Measurements from ENCODE around the gene KDELR3. TPM values are rescaled to one million over a fixed set of nuclear protein-coding genes. Genes with fewer than 3 reads are reported as not detected.

Gene KDELR3
- total RNA-seq, 2 donors from 2014 or later, result 0.32 to 0.40 TPM

DNA sequence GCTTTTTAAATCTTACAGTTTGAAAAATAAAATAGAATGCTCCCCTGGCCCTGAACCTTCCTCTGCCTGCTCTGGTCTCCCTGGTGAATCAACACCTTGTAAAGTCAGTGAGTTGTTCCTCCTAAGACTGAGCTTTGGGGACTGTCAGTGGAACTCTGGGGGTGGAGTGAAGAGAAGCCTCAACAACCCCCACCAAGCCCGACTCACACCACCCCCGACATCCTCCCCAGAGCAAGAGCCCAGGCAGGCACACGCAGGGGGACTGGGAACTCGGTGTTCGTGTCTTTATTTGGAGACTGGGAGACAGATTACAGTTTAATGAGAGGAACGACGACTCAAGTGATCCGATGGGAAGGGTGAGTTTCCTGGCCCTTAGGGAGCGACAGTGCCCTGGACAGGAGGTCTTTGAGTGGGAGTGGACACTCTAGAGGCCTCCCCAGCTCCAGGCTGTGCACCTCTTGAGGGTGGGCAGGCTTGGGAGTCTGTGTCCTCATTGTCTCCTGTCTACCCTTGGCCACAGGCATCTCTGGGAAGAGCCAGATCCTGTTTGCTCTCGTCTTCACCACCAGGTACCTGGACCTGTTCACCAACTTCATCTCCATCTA is 6.2 kb downstream of the KDELR3 start:
- no peak for ATAC-seq (replicated peaks)
- Mint-ChIP-seq H3K27me3 (no peaks in the 10 kb centered on the region), H3K9me3 (no peaks in the 10 kb centered on the region), H3K4me1 (no peaks in the 10 kb centered on the region), H3K27ac (no peak overlapping the region), H3K4me3 (no peak overlapping the region), H3K36me3 (ENCODE audit: low read depth) (no peaks in the 10 kb centered on the region)

- Mint-ChIP-seq H3K9me3 (no peaks in the 10 kb centered on the region), H3K4me3 (no peak overlapping the region), H3K27ac (no peak overlapping the region), H3K4me1 (no peaks in the 10 kb centered on the region), H3K36me3 (ENCODE audit: low read depth) (peaks cover 32% of the 10 kb centered on the region), H3K27me3 (no peaks in the 10 kb centered on the region)
- no peak for ATAC-seq (replicated peaks)
Observed at GRCh38 chr22:38477585-38477984, 9.7 kb downstream of the KDELR3 start.

- no peak for ATAC-seq (replicated peaks)
- peaks cover 3% of the 10 kb centered on the region for H3K4me1 Mint-ChIP-seq
- H3K9me3 Mint-ChIP-seq, result no peaks in the 10 kb centered on the region
- H3K27ac Mint-ChIP-seq, result no peak overlapping the region
- H3K27me3 Mint-ChIP-seq, result no peaks in the 10 kb centered on the region
- H3K36me3 Mint-ChIP-seq (ENCODE audit: low read depth), result peaks cover 49% of the 10 kb centered on the region
- no peak overlapping the region for H3K4me3 Mint-ChIP-seq
Observed at GRCh38 chr22:38479096-38479837, 11.4 kb downstream of the KDELR3 start.

GRCh38 chr22:38481162-38481870 is 13.4 kb downstream of the KDELR3 start:
- Mint-ChIP-seq H3K36me3 (ENCODE audit: low read depth) (peaks cover 70% of the 10 kb centered on the region), H3K27ac (peak overlapping the region; percentile 20), H3K4me1 (peaks cover 5% of the 10 kb centered on the region), H3K4me3 (no peak overlapping the region), H3K9me3 (no peaks in the 10 kb centered on the region), H3K27me3 (no peaks in the 10 kb centered on the region)
- ATAC-seq (replicated peaks), result no peak

DNA sequence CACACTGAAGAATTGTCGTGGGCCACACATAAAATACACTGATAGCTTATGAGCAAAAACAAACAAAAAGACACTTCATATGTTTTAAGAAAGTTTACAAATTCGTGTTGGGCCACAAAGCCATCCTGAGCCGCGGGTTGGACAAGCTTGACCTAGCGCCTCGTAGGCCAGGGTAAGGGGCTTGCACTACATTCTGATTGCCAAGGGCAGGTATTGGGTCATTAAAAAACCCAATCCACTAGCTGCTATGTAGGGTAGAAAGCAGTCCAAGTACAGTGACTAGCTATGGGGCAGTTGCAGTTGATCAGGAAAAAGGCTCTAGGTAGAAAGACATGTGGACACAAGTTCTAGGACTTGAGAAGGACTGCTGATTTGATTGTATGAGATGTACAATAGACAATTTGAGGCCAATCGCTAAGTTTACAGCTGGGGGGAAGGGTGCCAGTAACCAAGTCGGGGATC is 14.0 kb downstream of the KDELR3 start:
- Mint-ChIP-seq H3K27me3 (no peaks in the 10 kb centered on the region), H3K4me3 (no peak overlapping the region), H3K9me3 (no peaks in the 10 kb centered on the region), H3K36me3 (ENCODE audit: low read depth) (peaks cover 75% of the 10 kb centered on the region), H3K4me1 (peaks cover 5% of the 10 kb centered on the region), H3K27ac (no peak overlapping the region)
- no peak for ATAC-seq (replicated peaks)

GRCh38 chr22:38482662-38483308 is 14.9 kb downstream of the KDELR3 start:
- Mint-ChIP-seq H3K9me3 (no peaks in the 10 kb centered on the region), H3K36me3 (ENCODE audit: low read depth) (peaks cover 84% of the 10 kb centered on the region), H3K4me1 (peaks cover 7% of the 10 kb centered on the region), H3K27ac (no peak overlapping the region), H3K27me3 (no peaks in the 10 kb centered on the region), H3K4me3 (no peak overlapping the region)
- ATAC-seq (replicated peaks), result peak; percentile 32

DNA sequence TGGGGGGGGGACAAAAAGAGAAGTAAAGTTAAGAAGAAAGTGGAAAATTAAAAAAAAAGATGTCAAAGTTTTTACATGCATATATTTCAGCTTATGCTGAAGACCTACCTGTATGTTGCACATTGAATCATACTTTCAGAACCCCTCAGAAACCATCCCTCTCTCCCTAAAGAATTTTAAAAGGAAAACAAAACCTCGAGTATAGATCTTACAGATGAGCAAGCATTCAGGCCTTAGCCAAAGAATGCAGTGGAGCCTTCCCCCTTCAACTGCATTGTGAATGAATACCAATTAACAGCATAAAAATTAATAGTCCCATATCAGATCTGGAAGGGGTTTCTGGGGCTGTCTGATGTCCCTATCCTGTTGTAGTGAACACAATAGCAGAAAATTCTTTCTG is 16.3 kb downstream of the KDELR3 start:
- no peak for ATAC-seq (replicated peaks)
- no peaks in the 10 kb centered on the region for H3K27me3 Mint-ChIP-seq
- H3K36me3 Mint-ChIP-seq (ENCODE audit: low read depth), result peaks cover 98% of the 10 kb centered on the region
- peaks cover 13% of the 10 kb centered on the region for H3K4me1 Mint-ChIP-seq
- H3K9me3 Mint-ChIP-seq, result no peaks in the 10 kb centered on the region
- H3K4me3 Mint-ChIP-seq, result no peak overlapping the region
- peak overlapping the region; percentile 58 for H3K27ac Mint-ChIP-seq

GRCh38 chr22:38485783-38486182 is 17.9 kb downstream of the KDELR3 start:
- H3K9me3 Mint-ChIP-seq, result no peaks in the 10 kb centered on the region
- peaks cover 100% of the 10 kb centered on the region for H3K36me3 Mint-ChIP-seq (ENCODE audit: low read depth)
- ATAC-seq (replicated peaks), result no peak
- H3K4me3 Mint-ChIP-seq, result no peak overlapping the region
- H3K27ac Mint-ChIP-seq, result no peak overlapping the region
- H3K4me1 Mint-ChIP-seq, result peaks cover 27% of the 10 kb centered on the region
- no peaks in the 10 kb centered on the region for H3K27me3 Mint-ChIP-seq

GRCh38 chr22:38487946-38488345 is 20.1 kb downstream of the KDELR3 start:
- H3K9me3 Mint-ChIP-seq, result no peaks in the 10 kb centered on the region
- peaks cover 28% of the 10 kb centered on the region for H3K4me1 Mint-ChIP-seq
- peak; percentile 82 for ATAC-seq (replicated peaks)
- no peaks in the 10 kb centered on the region for H3K27me3 Mint-ChIP-seq
- peaks cover 100% of the 10 kb centered on the region for H3K36me3 Mint-ChIP-seq (ENCODE audit: low read depth)
- peak overlapping the region; percentile 46 for H3K27ac Mint-ChIP-seq
- peak overlapping the region; percentile 3 for H3K4me3 Mint-ChIP-seq

GRCh38 chr22:38489142-38489541 is 21.2 kb downstream of the KDELR3 start:
- no peaks in the 10 kb centered on the region for H3K27me3 Mint-ChIP-seq
- H3K27ac Mint-ChIP-seq, result peak overlapping the region; percentile 68
- peaks cover 26% of the 10 kb centered on the region for H3K4me1 Mint-ChIP-seq
- H3K4me3 Mint-ChIP-seq, result no peak overlapping the region
- no peak for ATAC-seq (replicated peaks)
- H3K36me3 Mint-ChIP-seq (ENCODE audit: low read depth), result peaks cover 100% of the 10 kb centered on the region
- no peaks in the 10 kb centered on the region for H3K9me3 Mint-ChIP-seq

DNA sequence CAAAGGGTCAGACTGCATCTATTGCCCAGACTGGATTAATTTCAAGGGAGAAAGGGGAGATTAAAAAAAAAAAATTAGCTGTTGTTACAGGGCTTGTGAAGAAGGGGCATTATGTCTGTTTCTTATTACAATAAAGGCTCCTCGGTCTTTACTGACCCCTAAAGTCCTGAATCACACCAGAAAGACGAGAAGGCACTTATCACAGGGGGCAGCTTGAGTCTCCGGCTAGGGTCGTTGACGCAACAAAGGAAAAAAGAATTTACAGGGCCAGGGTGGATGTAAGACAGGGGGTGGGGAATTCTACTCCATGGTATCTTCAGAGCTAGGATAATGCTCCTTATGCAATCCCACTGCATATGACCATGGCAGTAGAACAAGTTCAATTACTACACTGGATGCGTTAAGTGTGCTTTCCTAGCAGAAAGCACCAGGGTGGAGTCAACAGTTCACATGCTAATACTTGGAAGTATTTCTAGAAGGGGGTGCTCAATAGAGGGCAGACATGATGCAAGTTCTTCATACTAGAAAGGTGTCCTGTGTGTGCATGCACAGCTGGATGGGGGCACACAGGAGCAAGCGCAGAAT is 21.8 kb downstream of the KDELR3 start:
- no peak for ATAC-seq (replicated peaks)
- peak overlapping the region; percentile 68 for H3K27ac Mint-ChIP-seq
- peaks cover 100% of the 10 kb centered on the region for H3K36me3 Mint-ChIP-seq (ENCODE audit: low read depth)
- H3K4me3 Mint-ChIP-seq, result peak overlapping the region; percentile 16
- H3K9me3 Mint-ChIP-seq, result no peaks in the 10 kb centered on the region
- peaks cover 25% of the 10 kb centered on the region for H3K4me1 Mint-ChIP-seq
- no peaks in the 10 kb centered on the region for H3K27me3 Mint-ChIP-seq

GRCh38 chr22:38490475-38490874 is 22.6 kb downstream of the KDELR3 start:
- no peaks in the 10 kb centered on the region for H3K9me3 Mint-ChIP-seq
- peak overlapping the region; percentile 87 for H3K27ac Mint-ChIP-seq
- no peaks in the 10 kb centered on the region for H3K27me3 Mint-ChIP-seq
- peaks cover 100% of the 10 kb centered on the region for H3K36me3 Mint-ChIP-seq (ENCODE audit: low read depth)
- H3K4me3 Mint-ChIP-seq, result peak overlapping the region; percentile 7
- H3K4me1 Mint-ChIP-seq, result peaks cover 28% of the 10 kb centered on the region
- ATAC-seq (replicated peaks), result no peak

DNA sequence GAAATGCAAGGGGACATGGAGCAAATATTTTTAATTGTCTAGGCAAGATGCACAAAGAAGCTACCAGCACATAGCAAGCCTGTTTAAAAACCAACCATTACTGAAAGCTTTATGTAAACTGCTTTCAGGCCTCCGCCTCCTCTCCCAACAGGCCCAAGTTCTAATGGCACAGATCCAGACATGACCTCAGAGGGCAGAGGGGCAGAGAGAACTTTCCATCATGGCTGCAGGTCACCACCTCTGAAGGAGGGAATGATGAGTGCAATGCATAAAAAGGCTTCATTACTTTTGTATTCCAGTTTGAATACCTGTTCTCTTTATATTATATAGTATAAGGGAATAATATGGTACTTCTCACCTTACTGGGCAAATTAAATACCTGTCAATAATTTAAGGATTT is 23.0 kb downstream of the KDELR3 start:
- H3K4me3 Mint-ChIP-seq, result peak overlapping the region; percentile 7
- H3K36me3 Mint-ChIP-seq (ENCODE audit: low read depth), result peaks cover 100% of the 10 kb centered on the region
- H3K9me3 Mint-ChIP-seq, result no peaks in the 10 kb centered on the region
- peak overlapping the region; percentile 87 for H3K27ac Mint-ChIP-seq
- peaks cover 28% of the 10 kb centered on the region for H3K4me1 Mint-ChIP-seq
- no peak for ATAC-seq (replicated peaks)
- no peaks in the 10 kb centered on the region for H3K27me3 Mint-ChIP-seq

- Mint-ChIP-seq H3K4me1 (peaks cover 28% of the 10 kb centered on the region), H3K27me3 (no peaks in the 10 kb centered on the region), H3K4me3 (no peak overlapping the region), H3K36me3 (ENCODE audit: low read depth) (peaks cover 100% of the 10 kb centered on the region), H3K27ac (no peak overlapping the region), H3K9me3 (no peaks in the 10 kb centered on the region)
- ATAC-seq (replicated peaks), result no peak
Observed at GRCh38 chr22:38491707-38492348, 23.9 kb downstream of the KDELR3 start.

Measured in activated T-helper 17 cell treated with anti-CD3 and anti-CD28 coated beads, Interleukin-2, amount 50 U/mL, for 72 hours (primary cell).